ENCODE results near the gene CELF2. TPM values are rescaled to one million over a fixed set of nuclear protein-coding genes. Genes with fewer than 3 reads are reported as not detected.

The CELF2 gene
- total RNA-seq, 1 experiment from 2014 or later: 28.7 TPM

DNA sequence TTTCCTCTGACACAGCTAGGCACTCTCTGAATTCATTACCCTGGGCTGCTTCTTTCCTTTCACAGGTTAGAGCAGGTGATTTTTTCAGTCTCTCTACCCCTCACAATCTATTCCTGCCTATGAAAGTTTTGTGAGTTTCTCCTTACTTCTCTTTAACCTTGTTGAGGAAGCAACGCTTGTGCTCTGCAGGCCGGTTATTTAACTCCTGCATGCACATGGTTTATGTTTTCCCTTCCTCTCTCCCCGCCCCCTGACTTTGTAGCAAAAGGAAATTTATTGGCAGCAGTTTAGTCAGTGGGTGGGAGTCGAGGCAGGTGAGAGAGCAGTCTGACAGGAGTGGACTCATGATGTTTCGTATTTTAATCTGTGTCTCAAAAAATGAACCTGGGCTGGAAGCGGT is 91.9 kb downstream of the CELF2 start:
- no peak for DNase-seq
- no peak overlapping the region for H3K4me2 ChIP-seq (ENCODE audit: insufficient read depth, insufficient read length, low read length)
- no peak overlapping the region for H2AFZ ChIP-seq (ENCODE audit: low read length)
- H2BK120ac ChIP-seq (ENCODE audit: low read depth, low read length, poor library complexity, severe bottlenecking): no peak overlapping the region
- no peaks in the 10 kb centered on the region for H4K20me1 ChIP-seq (ENCODE audit: control insufficient read depth, insufficient read depth, insufficient read length)
- H3K4ac ChIP-seq (ENCODE audit: low read depth, low read length): no peak overlapping the region
- H3K9ac ChIP-seq (ENCODE audit: extremely low read depth, insufficient read length, low read length): no peak overlapping the region
- H4K5ac ChIP-seq (ENCODE audit: insufficient read length, low read depth, low read length): no peak overlapping the region
- Mint-ChIP-seq H3K9me3 (peaks cover 8 to 9% of the 10 kb centered on the region in 2 experiments; a peak in 4 of 5 replicates), H3K27me3 (ENCODE audit: low read depth) (no peaks in the 10 kb centered on the region), H3K27ac (no peak overlapping the region), H3K36me3 (ENCODE audit: insufficient read depth in 1 of 3, low read depth in 3 of 3) (peaks cover 3 to 19% (median 7%) of the 10 kb centered on the region in 3 experiments; a peak in 5 of 7 replicates), H3K4me3 (no peak overlapping the region), H3K4me1 (peaks cover 26 to 33% of the 10 kb centered on the region in 2 experiments)
- peaks cover 5% of the 10 kb centered on the region; the same call in 1 of the 2 replicates for H3K4me1 ChIP-seq (ENCODE audit: insufficient read depth, low read length)
- TF ChIP-seq CTCF (conservative IDR thresholded peaks at IDR 0.05): no peak
- 0 out of 2 replicates have a peak, but pooled peaks cover 2% of the 10 kb centered on the region for H3K79me2 ChIP-seq (ENCODE audit: insufficient read depth, low read length)
- H4K8ac ChIP-seq (replicated peaks; ENCODE audit: insufficient read length, low read depth, low read length): no peak overlapping the region
- H3K79me1 ChIP-seq (ENCODE audit: insufficient read depth, low read depth, low read length, poor library complexity, severe bottlenecking): no peaks in the 10 kb centered on the region
- H3K56ac ChIP-seq (ENCODE audit: insufficient read length, low read depth, low read length): no peak overlapping the region
- H2AK5ac ChIP-seq (ENCODE audit: insufficient read length, low read length): no peak overlapping the region
- H3K27me3 ChIP-seq (ENCODE audit: insufficient read depth, low read length): no peaks in the 10 kb centered on the region
- H4K91ac ChIP-seq (ENCODE audit: insufficient read length, low read depth, low read length): no peak overlapping the region
- H3T11ph ChIP-seq (ENCODE audit: low read length): no peak overlapping the region
- no peak overlapping the region for H3K18ac ChIP-seq (ENCODE audit: insufficient read length, low read depth, low read length)
- no peak overlapping the region for H3K23ac ChIP-seq (ENCODE audit: insufficient read length, low read depth, low read length)
- no peak overlapping the region for H2BK12ac ChIP-seq (ENCODE audit: insufficient read length, low read depth, low read length)
- no peak overlapping the region for H3K27ac ChIP-seq (ENCODE audit: insufficient read length, low read depth, low read length)
- H2BK20ac ChIP-seq (ENCODE audit: low read depth, low read length, poor library complexity, severe bottlenecking): no peak overlapping the region
- no peak overlapping the region for H2BK5ac ChIP-seq (ENCODE audit: insufficient read length, low read length)
- WGBS (ENCODE audit: extremely low coverage, insufficient read length, low lambda C conversion rate): no CpG with 5 or more reads among the region's 6 CpGs
- H2BK15ac ChIP-seq (ENCODE audit: low read depth, low read length): no peak overlapping the region
- no peaks in the 10 kb centered on the region for H3K23me2 ChIP-seq (ENCODE audit: insufficient read length, low read depth, low read length, poor library complexity, severe bottlenecking)
- H3K14ac ChIP-seq (ENCODE audit: insufficient read depth, low read length): no peak overlapping the region
- H3K9me3 ChIP-seq (ENCODE audit: control insufficient read depth, low read depth, low read length): no peaks in the 10 kb centered on the region
